ENCODE measurements around the gene DPP7. TPM values are rescaled to one million over a fixed set of nuclear protein-coding genes. Genes with fewer than 3 reads are reported as not detected.

The DPP7 gene
- total and polyA plus RNA-seq, 2 donors (not counting 1 experiment from before 2014, with no cell fraction given): 324 to 506 TPM

GRCh38 chr9:137139468-137140150 is 25.1 kb upstream of the DPP7 start:
- Mint-ChIP-seq H3K27me3 (peaks cover 60% of the 10 kb centered on the region), H3K4me3 (no peak overlapping the region), H3K4me1 (no peaks in the 10 kb centered on the region), H3K27ac (no peak overlapping the region), H3K9me3 (ENCODE audit: insufficient read depth) (no peaks in the 10 kb centered on the region)
- ChIA-PET POLR2A (no interaction called here), CTCF (interaction anchor here (1.7 kb wide), 1 partner anchor 93 kb away, joined by 5 read pairs; the partner anchor contains the start of gene NPDC1)
- peaks cover 11 to 14% of the 10 kb centered on the region in 2 donors for H3K4me1 ChIP-seq (ENCODE audit: control insufficient read depth in 2 of 2, insufficient read depth in 2 of 2, low read length in 2 of 2)
- H2AFZ ChIP-seq (ENCODE audit: insufficient read depth, low read depth, low read length, poor library complexity, severe bottlenecking): no peak overlapping the region
- TF ChIP-seq CTCF (IDR thresholded peaks at IDR 0.05): no peak
- no peak for TF ChIP-seq EZH2 (IDR thresholded peaks at IDR 0.05; ENCODE audit: borderline replicate concordance, insufficient read depth, low read depth, low read length, poor library complexity, severe bottlenecking)
- H3K4me3 ChIP-seq (ENCODE audit: control extremely low read depth in 1 of 5, extremely low read depth in 1 of 5, insufficient read depth in 1 of 5, low read depth in 2 of 5, low read length in 4 of 5): no peak overlapping the region
- H3K9ac ChIP-seq (ENCODE audit: low read length): no peak overlapping the region
- intact Hi-C loops (cut with micrococcal nuclease): no loop called here
- no peak overlapping the region for H3K27ac ChIP-seq (ENCODE audit: low read length in 2 of 2)
- no peaks in the 10 kb centered on the region for H3K79me2 ChIP-seq (ENCODE audit: control insufficient read depth, insufficient read depth, low read length)
- H4K20me1 ChIP-seq (ENCODE audit: control insufficient read depth, insufficient read depth, low read length, poor library complexity, severe bottlenecking): no peaks in the 10 kb centered on the region
- DNase-seq (no peak), ATAC-seq (ENCODE audit: low read depth) (no peak)
- WGBS (ENCODE audit: insufficient coverage): 45% methylated on average over 36 of the region's 37 CpGs
- H3K27me3 ChIP-seq (replicated peaks in 1 of 4; ENCODE audit: control extremely low read depth in 1 of 4, control insufficient read depth in 3 of 4, insufficient read depth in 4 of 4, low read length in 3 of 4): peaks cover 0 to 81% (median 36%) of the 10 kb centered on the region in 4 experiments
- peak overlapping the region; percentile 40 for H3K4me2 ChIP-seq (replicated peaks; ENCODE audit: low read depth, low read length, poor library complexity, severe bottlenecking)
- H3K36me3 ChIP-seq (replicated peaks in 1 of 2; ENCODE audit: control extremely low read depth in 1 of 2, control insufficient read depth in 1 of 2, extremely low read depth in 1 of 2, insufficient read depth in 2 of 2, low read length in 1 of 2): no peaks in the 10 kb centered on the region
- peaks cover 0 to 33% (median 0%) of the 10 kb centered on the region in 3 donors for H3K9me3 ChIP-seq (ENCODE audit: control extremely low read depth in 1 of 3, control insufficient read depth in 2 of 3, insufficient read depth in 1 of 3, low read length in 2 of 3)
